ENCODE measurements around the gene VASH2.
"Not testable (repeated sequence)": the region's sequence is repeated elsewhere in the genome, so short reads cannot be mapped to it uniquely, and the experiment has no call there.

Gene VASH2

DNA sequence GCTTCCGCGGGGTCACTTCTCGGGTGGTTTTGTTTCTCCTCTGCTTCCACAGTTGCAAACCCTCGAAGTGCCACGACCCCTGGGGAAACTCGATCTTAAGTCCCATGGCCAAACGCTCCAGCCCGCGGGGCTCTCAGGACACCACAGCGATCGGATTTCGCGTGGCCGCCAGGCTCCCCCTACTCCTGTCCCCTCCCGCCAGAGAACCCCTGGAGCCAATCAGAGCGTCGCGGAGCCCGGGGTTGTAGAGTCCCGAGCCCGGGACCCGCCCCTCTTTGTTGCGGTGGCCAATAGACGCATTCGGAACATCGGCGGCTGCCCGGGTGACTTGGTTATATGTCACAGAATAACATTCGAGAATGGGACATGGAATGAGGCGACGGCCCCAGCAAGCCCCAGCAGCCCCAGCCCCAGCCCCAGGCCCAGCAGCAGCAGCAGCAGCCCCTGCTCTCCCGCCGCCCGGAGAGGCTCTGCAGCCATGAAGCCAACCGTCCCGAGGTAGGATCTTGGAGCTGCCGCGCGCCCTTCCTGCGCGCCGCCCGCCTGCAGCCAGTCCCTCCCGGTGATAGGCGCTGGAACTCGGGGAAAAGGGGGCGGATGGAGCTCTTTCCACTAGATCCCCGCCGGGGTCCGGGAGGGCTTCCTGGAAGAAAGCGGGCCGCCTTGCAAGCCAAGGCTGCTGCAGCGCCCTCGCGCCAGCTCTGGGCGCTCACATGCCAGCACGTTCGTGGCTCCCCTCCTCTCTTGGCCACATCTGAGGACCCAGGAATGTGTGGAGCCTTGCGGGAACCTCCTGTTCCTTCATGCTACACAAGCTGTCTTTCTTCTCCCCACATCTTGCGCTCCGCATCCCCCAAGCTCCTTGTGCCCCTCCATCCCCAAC lies at the start of gene VASH2:
Gene VASH2, plus strand, starts transcription at position 299 of the 883 bp plus-strand sequence. CDS start 1,002 bp downstream, outside the sequence.
- peak; percentile 95 for DNase-seq

DNA sequence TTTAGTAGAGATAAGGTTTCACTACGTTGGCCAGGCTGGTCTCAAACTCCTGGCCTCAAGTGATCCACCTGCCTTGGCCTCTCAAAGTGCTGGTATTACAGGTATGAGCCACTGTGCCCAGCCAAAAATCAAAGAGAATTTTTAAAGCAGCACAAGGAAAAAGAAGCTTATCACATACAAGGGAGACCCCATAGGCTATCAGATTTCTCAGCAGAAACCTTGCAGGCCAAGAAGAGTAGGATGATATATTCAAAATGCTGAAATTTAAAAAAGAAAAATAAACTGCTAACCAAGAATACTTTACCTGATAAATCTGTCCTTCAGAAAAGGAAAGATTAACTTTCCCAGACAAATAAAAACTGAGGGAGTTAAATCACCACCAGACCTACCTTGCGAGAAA lies 49.1 kb upstream of the VASH2 start:
- DNase-seq, result no peak

GRCh38 chr1:212902054-212902453 lies 48.3 kb upstream of the VASH2 start:
- no peak for DNase-seq

DNA sequence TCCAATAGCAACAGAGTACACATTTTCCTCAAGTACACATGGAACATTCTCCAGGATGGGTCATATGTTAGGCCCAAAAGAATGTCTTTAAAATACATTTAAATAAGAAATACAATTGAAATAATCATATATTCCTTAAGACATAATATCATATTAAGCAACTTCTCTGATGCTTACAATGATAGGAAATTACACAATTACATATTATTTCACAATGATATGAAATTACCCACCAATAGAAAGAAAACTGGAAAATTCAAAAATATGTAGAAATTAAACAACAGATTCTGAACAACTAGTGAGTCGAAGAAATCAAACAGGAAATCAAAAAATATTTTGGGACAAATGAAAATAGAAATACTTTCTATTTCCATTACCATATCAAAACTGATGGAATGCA lies 46.7 kb upstream of the VASH2 start:
- no peak for DNase-seq

- DNase-seq, result not testable (repeated sequence)
Measured at GRCh38 chr1:212908071-212908470, 42.3 kb upstream of the VASH2 start.

DNA sequence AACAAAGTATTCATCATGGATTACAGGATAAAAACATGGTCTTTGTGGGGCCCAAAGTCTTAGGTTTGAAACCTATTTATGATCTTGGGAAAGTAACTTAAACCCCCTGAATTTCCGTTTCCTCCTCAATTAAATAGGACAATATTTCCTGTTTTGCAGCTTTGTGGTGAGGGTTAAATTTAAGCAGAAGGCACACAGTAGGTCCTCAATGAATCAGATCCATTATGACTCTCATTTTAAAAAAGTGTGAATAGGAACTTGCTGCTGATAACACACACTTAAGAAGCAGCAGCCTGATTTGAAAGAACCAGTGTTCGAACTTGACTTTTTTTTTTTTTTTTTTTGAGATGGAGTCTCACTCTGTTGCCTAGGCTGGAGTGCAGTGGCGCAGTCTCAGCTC lies 41.4 kb upstream of the VASH2 start:
- DNase-seq, result no peak

GRCh38 chr1:212909652-212910063 lies 40.7 kb upstream of the VASH2 start:
- DNase-seq, result no peak

GRCh38 chr1:212910213-212910612 lies 40.1 kb upstream of the VASH2 start:
- DNase-seq, result not testable (repeated sequence)

DNA sequence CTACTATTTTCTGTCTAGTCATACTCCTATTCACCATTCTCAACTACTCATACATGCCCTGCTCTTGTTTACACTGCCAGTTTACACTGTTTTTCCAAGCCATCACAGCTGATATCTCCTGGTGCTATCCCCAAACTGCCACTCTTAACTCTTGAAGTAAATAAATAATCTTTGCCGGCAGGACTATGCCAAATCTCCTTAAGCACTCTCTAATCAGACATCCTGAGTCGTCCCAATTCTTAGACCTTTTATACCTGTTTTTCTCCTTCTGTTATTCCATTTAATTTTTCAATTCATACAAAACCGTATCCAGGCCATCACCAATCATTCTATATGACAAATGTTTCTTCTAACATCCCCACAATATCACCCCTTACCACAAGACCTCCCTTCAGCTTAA lies 36.7 kb upstream of the VASH2 start:
- DNase-seq, result not testable (repeated sequence)

DNA sequence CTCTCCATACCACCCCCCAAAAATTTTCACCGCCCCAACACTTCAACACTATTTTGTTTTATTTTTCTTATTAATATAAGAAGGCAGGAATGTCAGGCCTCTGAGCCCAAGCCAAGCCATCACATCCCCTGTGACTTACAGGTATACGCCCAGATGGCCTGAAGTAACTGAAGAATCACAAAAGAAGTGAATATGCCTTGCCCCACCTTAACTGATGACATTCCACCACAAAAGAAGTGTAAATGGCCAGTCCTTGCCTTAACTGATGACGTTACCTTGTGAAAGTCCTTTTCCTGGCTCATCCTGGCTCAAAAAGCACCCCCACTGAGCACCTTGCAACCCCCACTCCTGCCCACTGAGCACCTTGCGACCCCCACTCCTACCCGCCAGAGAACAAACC lies 36.2 kb upstream of the VASH2 start:
- not testable (repeated sequence) for DNase-seq

DNA sequence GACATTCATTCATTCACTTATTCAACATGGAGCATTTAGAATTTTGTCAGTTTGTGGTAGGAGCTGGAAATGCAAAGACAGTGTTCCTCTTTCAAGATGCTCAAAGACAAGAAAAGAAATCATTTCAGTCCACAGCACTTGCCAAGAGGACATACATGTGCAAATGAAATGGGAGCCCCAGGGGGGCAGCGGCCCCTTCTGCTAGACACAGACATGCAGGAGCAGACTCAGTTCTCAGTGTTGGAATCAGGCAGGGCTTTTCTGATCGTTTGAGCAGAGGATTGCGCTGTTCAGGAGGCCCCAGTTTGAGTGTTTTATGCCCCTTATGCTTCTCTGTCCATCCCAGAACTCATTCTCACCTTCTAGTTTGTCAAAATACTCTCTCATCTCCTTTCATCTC lies 35.6 kb upstream of the VASH2 start:
- peak; percentile 41 for DNase-seq

- peak; percentile 87 for DNase-seq
Measured at GRCh38 chr1:212915245-212916091, 34.9 kb upstream of the VASH2 start.

DNA sequence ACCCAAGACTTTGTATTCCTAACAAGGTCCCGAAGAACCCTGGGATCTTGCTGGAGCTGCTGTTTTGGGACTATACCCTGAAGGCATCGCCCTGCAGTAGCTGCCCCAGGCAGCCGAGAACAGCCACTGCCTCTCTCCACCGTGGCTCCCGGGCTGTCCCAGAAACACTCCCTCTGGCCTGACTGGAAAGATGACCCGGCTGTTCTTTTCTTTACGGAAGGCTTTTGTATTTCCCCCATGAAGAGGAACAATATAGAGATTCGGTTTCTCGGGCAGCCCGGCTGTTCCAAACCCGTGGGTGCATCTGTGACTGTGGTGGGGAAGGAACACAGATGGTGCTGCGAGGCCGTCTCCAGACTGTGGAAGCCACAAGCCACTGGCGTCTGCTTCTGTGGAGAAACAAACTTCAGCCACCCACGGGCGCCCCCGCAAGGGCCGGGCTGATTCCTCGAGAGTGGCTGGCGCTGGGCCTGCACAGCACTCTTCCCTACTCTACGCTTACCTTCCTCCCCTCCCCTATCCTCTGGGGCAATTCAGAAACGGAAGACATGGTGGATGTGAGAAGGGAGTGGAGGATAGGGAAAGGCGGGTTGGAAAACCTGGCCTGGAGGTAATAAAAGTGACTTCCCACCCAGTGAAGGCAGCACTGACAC lies 33.7 kb upstream of the VASH2 start:
- DNase-seq, result peak; percentile 96

DNA sequence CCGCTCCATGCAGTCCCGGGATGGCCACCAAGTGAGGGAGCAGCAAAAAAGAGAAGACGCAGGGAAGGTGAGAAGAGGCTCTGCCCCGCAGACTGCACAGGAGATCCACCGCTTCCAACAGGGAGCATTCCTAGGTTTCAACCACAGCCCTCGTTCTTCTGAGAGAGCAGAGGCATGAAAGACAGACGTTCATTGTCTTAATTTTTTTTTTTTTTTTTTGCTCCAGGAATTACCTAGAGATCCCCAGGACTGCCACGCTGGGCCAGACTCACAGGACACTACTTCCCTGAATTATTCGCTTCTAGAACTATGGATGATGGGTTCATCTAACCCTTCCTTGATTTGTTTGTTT lies 33.2 kb upstream of the VASH2 start:
- no peak for DNase-seq

DNA sequence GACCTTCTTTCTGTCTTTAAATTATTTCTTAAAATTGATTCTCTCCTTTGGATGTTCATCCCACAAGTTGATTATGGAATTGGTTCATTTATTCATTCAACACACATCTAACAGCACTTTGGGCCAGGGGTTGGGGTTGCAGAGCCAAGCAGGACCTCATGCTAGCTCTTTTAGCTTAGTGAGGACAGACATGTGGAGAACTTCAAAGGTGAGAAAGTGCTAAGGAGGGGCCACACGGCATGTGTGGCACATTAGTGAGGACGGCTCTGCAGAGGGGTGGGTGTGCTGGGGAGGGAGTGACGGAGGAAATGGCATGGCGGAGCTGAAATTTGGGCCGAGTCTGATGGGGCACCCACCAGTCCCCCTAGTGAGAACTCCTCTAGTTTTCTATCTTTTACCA lies 32.5 kb upstream of the VASH2 start:
- no peak for DNase-seq

DNA sequence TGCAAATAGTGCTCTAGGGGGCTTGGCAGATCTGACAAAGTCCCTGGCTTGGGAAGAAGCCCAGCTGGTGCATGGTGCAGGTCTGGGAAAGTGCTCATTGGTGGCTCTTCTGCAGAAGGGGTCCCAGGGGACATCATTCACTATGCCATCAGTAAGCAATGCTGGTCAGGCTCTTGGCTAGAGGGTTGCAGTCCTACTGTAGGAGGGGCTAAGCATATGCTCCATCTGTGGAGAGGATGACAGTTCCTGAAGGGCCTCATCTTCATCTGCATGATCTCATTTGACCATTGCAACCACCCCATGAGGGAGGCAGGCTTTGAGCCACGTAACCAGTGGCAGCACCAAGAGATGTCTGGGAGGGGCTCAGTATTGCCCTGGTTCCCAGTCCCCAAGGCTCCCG lies 31.5 kb upstream of the VASH2 start:
- peak; percentile 45 for DNase-seq

DNA sequence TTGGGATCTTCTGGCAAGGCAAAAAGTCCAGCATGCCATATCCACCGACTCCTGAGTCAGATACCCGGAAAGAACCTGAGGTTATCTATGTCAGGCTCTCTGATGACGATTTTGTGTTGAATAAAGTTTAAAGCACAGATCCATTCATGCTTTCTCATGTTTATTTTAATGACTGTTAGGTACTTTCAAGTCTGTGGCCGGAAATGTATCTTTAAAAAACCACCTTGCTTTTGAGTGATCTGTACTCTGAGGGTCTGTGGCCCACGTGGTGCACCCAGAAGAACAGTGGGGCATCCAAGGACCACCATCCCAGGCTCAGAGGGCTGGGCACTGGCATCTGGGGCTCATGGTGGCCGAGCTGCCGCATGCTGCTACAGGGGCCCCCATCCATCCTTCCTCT lies 30.1 kb upstream of the VASH2 start:
- DNase-seq, result no peak

- peak; percentile 40 for DNase-seq
Measured at GRCh38 chr1:212920896-212921295, 29.4 kb upstream of the VASH2 start.

GRCh38 chr1:212922016-212922415 lies 28.3 kb upstream of the VASH2 start:
- DNase-seq, result no peak

GRCh38 chr1:212926372-212926771 lies 24.0 kb upstream of the VASH2 start:
- no peak for DNase-seq

DNA sequence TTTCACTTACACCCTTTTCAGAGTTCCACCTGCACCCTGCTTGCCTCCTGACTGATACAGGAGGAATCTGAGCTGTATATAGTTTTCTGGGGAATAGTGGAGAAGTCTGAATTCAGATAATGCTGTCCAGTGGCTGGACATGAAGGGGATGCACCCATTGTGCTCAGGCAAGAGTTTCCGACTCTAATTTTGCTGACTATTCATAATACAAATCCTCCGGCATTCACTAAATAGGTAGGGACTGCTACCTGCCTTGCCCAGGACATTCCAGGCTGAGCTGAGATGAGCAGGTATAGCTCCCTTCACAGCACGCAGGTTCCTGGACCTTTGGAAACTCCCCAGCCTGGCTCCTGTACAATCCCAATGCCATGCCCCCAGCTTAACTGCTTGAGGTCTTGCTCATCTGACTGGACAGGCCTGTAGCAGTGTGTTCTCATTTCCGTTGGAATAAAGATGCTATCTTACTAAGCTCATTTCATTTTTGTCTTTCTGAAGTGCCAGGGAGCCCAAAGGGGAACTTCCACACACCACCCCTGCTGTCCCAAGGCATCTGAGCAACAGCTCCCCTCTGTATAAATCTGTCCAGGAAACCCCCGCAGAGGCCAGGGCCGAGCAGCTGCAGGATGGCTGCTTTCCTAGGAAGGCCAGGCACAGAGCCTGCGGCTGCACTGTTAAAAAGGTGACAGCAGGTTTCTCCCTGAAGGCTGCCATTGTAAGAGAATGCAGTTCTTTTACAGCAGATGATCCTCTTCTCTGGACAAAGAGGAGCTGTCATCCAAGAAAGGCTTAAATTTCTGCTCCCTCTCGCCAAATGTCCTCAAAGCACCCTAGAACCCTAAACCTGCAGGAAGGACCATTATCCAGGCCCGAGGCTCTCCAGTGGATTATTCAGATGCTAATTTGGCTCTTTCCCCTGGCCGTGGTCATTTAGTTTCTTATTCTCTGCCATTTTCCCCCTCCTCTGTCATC lies 21.7 kb upstream of the VASH2 start:
- no peak for DNase-seq

- DNase-seq, result no peak
Measured at GRCh38 chr1:212930986-212931678, 19.2 kb upstream of the VASH2 start.

Measured in NCI-H69 (cell line).